K562 (cell line): ENCODE results near the gene NAV2. TPM values are rescaled to one million over a fixed set of nuclear protein-coding genes. Genes with fewer than 3 reads are reported as not detected.

Source experiments
- ATAC-seq: fragments of 200-7000 bp; cut with Tn5 transposase; 3 replicates; pipeline ENCODE4 v1.9.1; 2020; ENCODE audit warnings: moderate library complexity
- BruUV-seq: library from RNA; stranded (reverse); fragments of 400-500 nt; replicated peaks from 2 replicates; lab custom pipeline; 2021; lab: Mats Ljungman, UMichigan
- CTCF ChIA-PET: fragments of 300-600 bp; formaldehyde crosslinking; extraction: SDS; loops from one replicate; lab custom pipeline; 2021; ENCODE audit warnings: low intra/inter-chr PET ratio; lab: Yijun Ruan, JAX
- POLR2A ChIA-PET: fragments of 300-600, 350-650 bp; sonication (Branson Sonifier 250); formaldehyde crosslinking; extraction: SDS; loops from one replicate; lab custom pipeline; 2021; ENCODE audit warnings: antibody characterized with exemption, inconsistent platforms; lab: Yijun Ruan, JAX
- DNase-seq, 4 experiments: peaks; one replicate each; pipeline versions ENCODE4 v3.0.0 to v3.0.0-alpha.2; 2011 to 2018; ENCODE audit warnings: low spot score in 3 of 4, mixed read lengths in 3 of 4; ENCODE audit errors: extremely low read depth in 1 of 4
- FAIRE-seq: peaks from 2 replicates; lab custom pipeline; 2011; peaks lifted over from hg19 to GRCh38; lab: Jason Lieb, UNC
- H2AFZ ChIP-seq: 2 replicates; pipeline ENCODE4 v1.6.0; 2011; ENCODE audit warnings: low read depth, low read length, control low read depth, inconsistent platforms
- H3K27ac ChIP-seq: fragments of 200-600 bp; 3 replicates; pipeline ENCODE4 v1.8.0; 2011; ENCODE audit warnings: low read depth, mild to moderate bottlenecking, control low read depth, inconsistent platforms, low read length, moderate library complexity, mixed read lengths; ENCODE audit errors: extremely low read depth
- H3K27me3 ChIP-seq, 2 experiments: fragments of 300-600 bp in 1 of 2; 2 replicates in 1 of 2; 3 replicates in 1 of 2; pipeline versions ENCODE4 v1.6.0 to v1.8.0; 2011; ENCODE audit warnings: inconsistent platforms in 2 of 2, low read length in 2 of 2, mild to moderate bottlenecking in 1 of 2, mixed read lengths in 1 of 2, moderate library complexity in 1 of 2; ENCODE audit not compliant: control insufficient read depth in 2 of 2, insufficient read depth in 2 of 2
- H3K36me3 ChIP-seq: fragments of 300-600 bp; 3 replicates; pipeline ENCODE4 v1.8.0; 2011; ENCODE audit warnings: mild to moderate bottlenecking, low read length, inconsistent platforms; ENCODE audit not compliant: control insufficient read depth, insufficient read depth
- H3K4me1 ChIP-seq, 2 experiments: fragments of 200-600 bp in 1 of 2; replicated peaks in 1 of 2; 2 replicates in 1 of 2; 3 replicates in 1 of 2; pipeline versions ENCODE4 v1.5.1 to v1.8.0; 2011; ENCODE audit warnings: inconsistent platforms in 2 of 2, low read length in 2 of 2, mild to moderate bottlenecking in 1 of 2, mixed read lengths in 1 of 2, moderate library complexity in 1 of 2; ENCODE audit not compliant: control insufficient read depth in 2 of 2, insufficient read depth in 2 of 2
- H3K4me2 ChIP-seq: 2 replicates; pipeline ENCODE4 v1.6.1; 2011; ENCODE audit warnings: low read length, control low read depth, inconsistent platforms, mixed read lengths; ENCODE audit not compliant: insufficient read depth
- H3K4me3 ChIP-seq: fragments of 200-600 bp; sonication (generic), shearing (Covaris generic); 2 replicates; pipeline ENCODE4 v1.5.1; 2016; ENCODE audit warnings: control low read depth, inconsistent platforms
- H3K79me2 ChIP-seq: fragments of 200-600 bp; 3 replicates; pipeline ENCODE4 v1.8.0; 2011; ENCODE audit warnings: low read length, inconsistent platforms; ENCODE audit not compliant: control insufficient read depth, insufficient read depth
- H3K9ac ChIP-seq, 2 experiments: 2 replicates each; pipeline versions ENCODE4 v1.6.0 to v1.6.1; 2011; ENCODE audit warnings: low read depth in 2 of 2, low read length in 2 of 2, control low read depth in 1 of 2, inconsistent platforms in 1 of 2, mild to moderate bottlenecking in 1 of 2, mixed read lengths in 1 of 2; ENCODE audit not compliant: insufficient read depth in 1 of 2
- H3K9me1 ChIP-seq: one replicate; pipeline ENCODE4 v1.6.0; 2011; ENCODE audit warnings: inconsistent platforms, mild to moderate bottlenecking, low read length, moderate library complexity; ENCODE audit not compliant: control insufficient read depth, insufficient read depth
- H3K9me3 ChIP-seq: replicated peaks from 2 replicates; pipeline ENCODE4 v1.5.1; 2011; ENCODE audit warnings: low read depth, low read length, inconsistent platforms; ENCODE audit not compliant: control insufficient read depth, insufficient read depth
- H4K20me1 ChIP-seq: replicated peaks from 2 replicates; pipeline ENCODE4 v1.6.1; 2011; ENCODE audit warnings: low read length, inconsistent platforms, mixed read lengths; ENCODE audit not compliant: control insufficient read depth, insufficient read depth
- ARID1B ChIP-seq: fragments of 450-650 bp; IDR thresholded peaks from 2 replicates; pipeline ENCODE4 v1.6.1; 2016; ENCODE audit warnings: antibody characterized with exemption, mild to moderate bottlenecking, inconsistent platforms
- CEBPZ ChIP-seq: fragments of 150-350 bp; IDR thresholded peaks from 2 replicates; pipeline ENCODE4 v1.6.1; 2014; ENCODE audit warnings: low read depth, mild to moderate bottlenecking, low read length, borderline replicate concordance
- GABPA ChIP-seq: fragments of 200-800 bp; sonication (Bioruptor generic); conservative IDR thresholded peaks from 2 replicates; pipeline ENCODE4 v1.6.1; 2016; ENCODE audit warnings: low read depth, missing genetic modification characterization, missing compliant biosample characterization
- GTF3C2 ChIP-seq: IDR thresholded peaks from 3 replicates; pipeline ENCODE4 v1.6.1; 2011; ENCODE audit warnings: borderline replicate concordance, mild to moderate bottlenecking, moderate library complexity; ENCODE audit not compliant: insufficient read length; ENCODE audit errors: extremely low read depth
- MYNN ChIP-seq, 2 experiments: sonication (generic); formaldehyde crosslinking in 1 of 2; IDR thresholded peaks; 2 replicates each; pipeline versions ENCODE4 v1.5.0 to v1.6.1; 2016 to 2020; ENCODE audit warnings: antibody characterized with exemption in 1 of 2, missing genetic modification reagents in 1 of 2
- STAT6 ChIP-seq: sonication (generic); formaldehyde crosslinking; IDR thresholded peaks from 2 replicates; pipeline ENCODE4 v1.8.1; 2023; ENCODE audit warnings: mild to moderate bottlenecking, missing genetic modification reagents
- TBL1XR1 ChIP-seq, 2 experiments: IDR thresholded peaks; 2 replicates each; pipeline ENCODE4 v1.6.1; 2012; ENCODE audit warnings: improper control_type of control experiment in 2 of 2, low read length in 2 of 2, mild to moderate bottlenecking in 1 of 2
- WHSC1 ChIP-seq: IDR thresholded peaks from one replicate; pipeline ENCODE4 v1.6.1; 2012; ENCODE audit warnings: low read length, control low read depth, inconsistent platforms
- WGBS: fragments of 100-300 bp; shearing (Covaris generic); methylation state at CpG from one replicate; pipeline ENCODE4 v1.1.6; 2016; ENCODE audit warnings: low coverage, mixed read lengths; ENCODE audit not compliant: insufficient coverage; ENCODE audit errors: missing lambda C conversion rate; 5-methylcytosine and 5-hydroxymethylcytosine counted together
- in situ Hi-C: fragments of 300-500 bp; cut with MboI; formaldehyde crosslinking; loops from 4 replicates; pipeline ENCODE4 v1.15.0; 2018; ENCODE audit warnings: inconsistent platforms, mixed read lengths
- intact Hi-C: fragments of 100-400 bp; cut with micrococcal nuclease; formaldehyde crosslinking; loops from 2 replicates; pipeline ENCODE4 v1.14.2; 2022
- polyA plus RNA-seq, 8 experiments: library from polyadenylated mRNA; depleted of rRNA in 4 of 8; stranded (reverse) in 5 of 8; unstranded in 3 of 8; fragments of >200 nt; fragmentation: Nextera tagmentation in 2 of 8; fragmentation: Illumina TruSeq in 1 of 8; extraction: Ambion mirVana in 2 of 8; extraction: Trizol in 1 of 8; gene quantifications; 2 replicates each; pipeline versions ENCODE4 v1.2.1 to v1.2.3, GENCODE V29; 2011 to 2014; ENCODE audit warnings: inconsistent platforms in 1 of 8, missing spikeins in 1 of 8
- total RNA-seq, 7 experiments: library from RNA; depleted of rRNA in 6 of 7; stranded (reverse); fragments of >200 nt in 6 of 7; fragmentation: Illumina TruSeq in 2 of 7; extraction: Trizol in 2 of 7; gene quantifications; 2 replicates each; pipeline versions ENCODE4 v1.2.1 to v1.2.3, GENCODE V29; 2011 to 2021; ENCODE audit warnings: low replicate concordance in 1 of 7

Gene NAV2
- total and polyA plus RNA-seq, 9 of the 15 experiments (the other 6 are each of a cell fraction or from before 2014, with no cell fraction given), result 0.03 to 0.35 (median 0.05) TPM

DNA sequence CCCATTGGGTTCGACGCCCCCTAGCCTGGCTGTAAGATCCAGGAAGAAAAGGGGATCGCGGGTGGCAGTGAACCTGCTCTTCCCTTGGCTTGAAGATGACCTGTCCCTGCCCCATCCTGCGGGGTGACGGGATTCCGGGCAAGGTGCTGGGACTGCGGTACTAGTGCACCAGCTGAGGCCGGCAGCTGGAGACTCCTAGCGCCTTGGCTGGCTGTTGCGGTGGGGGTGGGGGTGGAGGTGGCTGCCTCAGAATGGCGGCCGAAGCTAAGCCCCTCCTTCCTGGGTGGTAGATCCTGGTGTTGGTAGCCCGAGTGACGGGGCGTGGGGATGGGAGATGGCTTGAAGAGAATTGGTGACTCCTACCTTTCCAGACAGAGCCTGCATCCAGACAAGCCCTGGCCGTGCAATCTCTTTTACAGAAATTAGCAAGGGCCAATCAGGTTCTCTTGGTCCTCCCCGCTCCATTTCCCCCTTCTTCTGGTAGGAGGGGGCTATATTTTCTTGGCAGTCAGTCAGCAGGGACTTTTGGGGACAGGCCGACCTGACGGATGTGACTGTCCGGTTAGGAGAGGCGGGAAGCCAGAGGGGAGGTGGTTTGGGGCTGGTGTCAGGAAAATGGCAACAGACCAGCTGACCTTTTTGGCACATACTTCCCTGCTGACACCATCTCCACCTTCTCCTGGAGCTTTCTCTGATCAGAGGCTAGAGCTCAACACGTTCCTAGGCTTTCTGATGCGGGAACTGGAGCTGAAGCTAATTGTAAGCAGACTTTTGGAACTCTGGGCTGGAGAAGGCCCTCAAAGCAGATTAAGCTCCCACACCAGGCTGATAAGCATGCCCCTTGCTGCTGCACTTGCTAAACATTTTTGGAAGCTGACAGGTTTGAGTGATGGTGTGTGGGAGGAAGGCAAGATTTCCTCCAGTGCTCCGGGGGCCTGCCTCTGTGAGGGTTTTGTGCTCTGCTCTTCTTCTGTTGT is 2.0 kb downstream of the NAV2 start:
- POLR2A ChIA-PET, result interaction anchor here (0.6 to 1.6 kb wide), 2 partner anchors 12 to 137 kb away, joined by 3 read pairs; no protein-coding TSS in a partner anchor
- no peak overlapping the region for H2AFZ ChIP-seq
- 23% methylated on average over 22 of the region's 25 CpGs for WGBS
- no peaks in the 10 kb centered on the region for H3K79me2 ChIP-seq
- FAIRE-seq, result peak; percentile 52
- ATAC-seq, result no peak
- no peaks in the 10 kb centered on the region for H3K36me3 ChIP-seq
- peaks cover 14% of the 10 kb centered on the region for H4K20me1 ChIP-seq
- H3K4me1 ChIP-seq, result peaks cover 16 to 32% of the 10 kb centered on the region in 2 experiments
- DNase-seq, result peak in 3 of 4 experiments; percentile 14 to 55 (median 29)
- H3K4me2 ChIP-seq, result no peak overlapping the region
- in situ Hi-C loops (no loop called here), intact Hi-C loops (no loop called here)
- H3K9me3 ChIP-seq, result no peaks in the 10 kb centered on the region
- CTCF ChIA-PET, result no interaction called here
- H3K9ac ChIP-seq, result no peak overlapping the region
- no peak overlapping the region for H3K4me3 ChIP-seq
- peaks cover 6 to 30% of the 10 kb centered on the region in 2 experiments for H3K27me3 ChIP-seq
- no peaks in the 10 kb centered on the region for H3K9me1 ChIP-seq
- no peak overlapping the region for H3K27ac ChIP-seq
- BruUV-seq, result no TSS peak
- TF ChIP-seq GABPA (tag) (no peak), GTF3C2 (no peak), CEBPZ (no peak), STAT6 (CRISPR knock-in tag) (no peak), ARID1B (peak; percentile 25; the same call in 1 of the 2 replicates), MYNN (IDR thresholded peaks at IDR 0.05) (no peak), MYNN (CRISPR knock-in tag; IDR thresholded peaks at IDR 0.05) (no peak), TBL1XR1 (IDR thresholded peaks at IDR 0.05; ENCODE audit: low read length in 2 of 2) (no peak), WHSC1 (no peak)
